GM18861 (cell line): ENCODE results near the gene SORCS2.

ENCODE experiments used
- ATAC-seq: cut with Tn5 transposase; IDR thresholded peaks from one replicate; pipeline ENCODE4 v1.9.1; 2021; ENCODE audit not compliant: unreplicated experiment

SORCS2 gene

GRCh38 chr4:7516096-7516772 lies 323.9 kb downstream of the SORCS2 start:
- no peak for ATAC-seq

DNA sequence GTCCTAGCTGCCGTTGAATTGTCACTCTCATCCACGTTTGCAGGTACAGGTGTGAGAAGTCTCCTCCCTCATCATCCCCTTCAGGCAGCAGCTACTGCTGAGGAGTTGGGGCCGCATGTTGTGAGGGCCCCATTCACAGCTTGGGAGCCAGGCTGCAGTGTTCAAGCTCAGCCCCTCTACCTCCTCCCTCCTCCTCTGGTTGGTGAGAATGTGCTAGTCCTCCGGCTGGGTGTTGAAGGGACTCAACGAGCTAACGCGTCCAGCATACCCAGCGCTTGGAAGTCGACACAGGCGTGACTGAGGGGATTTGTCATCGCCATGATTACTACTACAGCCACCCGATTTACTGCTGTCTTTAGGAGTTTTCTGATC lies 324.4 kb downstream of the SORCS2 start:
- no peak for ATAC-seq

GRCh38 chr4:7518871-7519637 lies 326.7 kb downstream of the SORCS2 start:
- ATAC-seq, result no peak

- no peak for ATAC-seq
These were observed 327.5 kb downstream of the SORCS2 start for GRCh38 chr4:7519638-7520376.

DNA sequence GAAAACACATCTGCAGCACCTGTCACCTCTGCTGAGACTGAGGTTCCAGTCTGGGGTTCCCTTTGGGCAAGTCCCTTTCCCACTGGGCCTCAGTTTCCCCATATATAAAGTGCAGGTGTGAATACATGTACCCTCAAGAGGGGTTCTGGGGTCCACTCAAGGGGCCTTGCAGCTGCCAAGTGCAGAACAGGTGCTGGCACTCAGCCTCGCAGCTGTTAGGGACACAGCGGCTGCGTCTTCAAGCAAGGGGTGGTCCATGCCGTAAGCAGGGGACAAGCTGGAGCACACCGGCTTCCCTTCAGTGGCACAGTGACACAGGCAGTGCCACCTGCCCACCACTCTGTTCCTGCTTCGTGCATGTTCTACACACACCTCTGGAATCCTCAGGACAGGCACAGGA lies 329.3 kb downstream of the SORCS2 start:
- ATAC-seq, result no peak

GRCh38 chr4:7522452-7523220 lies 330.3 kb downstream of the SORCS2 start:
- ATAC-seq, result no peak

DNA sequence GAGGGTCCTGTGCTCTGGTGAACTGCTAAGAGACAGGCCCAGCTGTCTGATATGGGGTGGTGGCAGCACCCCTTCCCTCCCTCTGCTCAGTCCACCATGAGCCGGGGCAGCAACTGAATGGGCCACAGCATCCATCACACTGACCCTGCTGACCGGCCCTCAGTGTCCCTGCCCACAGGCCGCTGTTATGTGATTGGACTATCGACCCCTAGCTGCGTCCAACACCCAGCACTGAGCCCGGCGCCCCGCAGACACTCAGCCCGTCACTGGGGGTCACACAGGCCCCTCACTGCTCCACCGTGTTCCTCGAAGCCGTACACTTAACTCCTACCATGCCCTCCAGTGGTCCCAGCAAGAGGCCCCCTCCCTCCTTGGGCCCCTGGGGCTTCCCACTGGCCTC lies 331.2 kb downstream of the SORCS2 start:
- ATAC-seq, result no peak

GRCh38 chr4:7524064-7524682 lies 331.8 kb downstream of the SORCS2 start:
- no peak for ATAC-seq

DNA sequence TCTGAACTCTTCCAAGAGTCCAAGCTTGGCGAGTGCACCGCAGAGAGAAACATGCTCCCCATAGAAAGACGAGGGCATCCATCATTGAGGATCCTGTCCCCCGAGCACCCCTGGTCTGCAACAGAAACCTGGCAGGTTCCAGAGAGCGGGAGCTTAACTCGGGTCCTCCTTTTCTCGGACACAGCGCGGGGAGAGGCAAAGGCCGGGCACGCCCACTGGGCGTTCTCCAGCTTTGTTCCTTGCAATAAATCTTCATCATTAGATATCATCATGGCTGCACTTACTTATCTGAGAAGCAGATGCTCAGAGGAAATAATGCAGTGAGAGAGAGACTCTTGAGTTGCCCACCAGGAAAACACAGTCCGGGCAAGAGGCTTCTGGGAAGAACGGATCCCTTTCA lies 332.5 kb downstream of the SORCS2 start:
- no peak for ATAC-seq

DNA sequence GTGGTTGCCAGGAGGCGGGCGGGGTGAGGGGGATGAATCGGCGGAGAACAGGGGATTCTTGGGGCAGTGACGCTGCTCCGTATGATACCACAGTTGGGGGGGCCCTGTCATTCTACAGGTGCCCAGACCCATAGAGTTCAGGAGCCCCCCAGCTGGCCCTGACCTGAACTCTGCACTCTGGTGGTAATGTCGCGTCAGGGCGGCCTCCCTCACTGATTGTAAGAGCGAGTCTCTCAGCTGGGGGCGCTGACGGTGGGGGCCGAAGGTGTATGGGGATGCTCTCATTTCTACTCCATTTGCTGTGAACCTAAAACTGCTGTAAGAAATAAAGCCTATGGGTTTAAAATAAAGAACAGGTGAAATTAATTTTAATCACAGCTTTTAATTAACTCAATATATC lies 334.2 kb downstream of the SORCS2 start:
- no peak for ATAC-seq

DNA sequence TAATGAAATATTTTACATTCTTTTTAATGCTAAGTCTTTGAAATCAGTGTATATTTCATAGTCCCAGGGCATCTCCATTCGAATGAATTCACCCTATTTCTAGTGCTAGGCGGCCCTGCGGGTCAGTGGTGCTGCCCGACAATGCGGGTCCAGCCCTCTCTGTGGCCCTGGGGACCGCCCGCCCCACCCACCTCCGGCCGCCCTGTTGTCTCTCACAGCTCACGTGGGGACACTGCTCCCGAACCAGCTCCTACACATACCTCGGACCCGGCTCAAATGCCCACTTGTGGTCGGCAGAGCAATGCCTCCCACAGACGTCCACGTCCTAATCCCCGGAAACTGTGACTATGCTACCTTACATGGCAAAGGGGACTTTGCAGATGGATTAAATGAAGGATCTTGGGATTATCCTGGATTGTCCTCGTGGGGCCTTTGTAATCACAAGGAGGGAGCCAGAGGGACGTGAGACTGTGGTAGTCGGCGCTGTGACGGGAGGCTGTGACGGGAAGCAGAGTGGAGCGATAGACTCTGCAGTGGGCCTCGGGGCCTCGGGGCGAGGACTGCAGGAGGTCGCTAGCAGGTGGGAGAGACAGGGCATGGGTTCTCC lies 334.7 kb downstream of the SORCS2 start:
- no peak for ATAC-seq

DNA sequence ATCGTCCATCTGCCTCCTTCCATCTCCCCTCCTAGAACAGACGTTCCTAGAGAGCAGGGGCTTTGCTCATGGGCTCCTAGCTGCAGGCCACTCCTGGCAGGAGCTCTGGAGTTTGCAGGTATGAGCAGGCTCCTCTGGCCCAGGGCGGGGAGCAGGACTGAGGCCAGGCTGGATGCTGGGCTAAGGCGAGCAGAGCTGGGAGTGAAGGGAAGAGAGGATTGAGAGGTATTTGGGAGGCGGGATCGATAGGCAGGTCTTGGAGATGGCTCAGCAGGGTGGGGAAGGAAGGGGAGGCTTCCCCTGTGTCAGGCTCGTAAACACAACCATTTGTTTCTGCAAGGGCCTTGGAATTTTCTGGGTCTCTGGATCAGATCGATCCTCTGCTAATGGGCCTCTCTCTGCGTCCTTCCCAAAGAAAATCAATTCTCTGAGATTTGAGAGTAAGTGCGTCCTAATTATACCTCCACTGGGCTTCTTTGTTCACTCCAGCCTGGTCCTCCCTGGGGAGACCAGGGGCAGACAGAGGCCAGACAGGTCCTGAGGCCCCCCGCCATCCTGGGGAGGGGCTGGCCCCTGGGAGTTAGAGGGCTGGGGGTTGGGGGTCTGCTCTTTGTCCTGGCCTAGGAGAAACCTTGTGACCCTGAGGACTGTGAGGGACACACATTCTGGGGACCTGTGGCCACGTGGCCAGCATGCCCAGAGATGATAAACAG lies 337.2 kb downstream of the SORCS2 start:
- ATAC-seq, result no peak

- ATAC-seq, result no peak
These were observed 337.7 kb downstream of the SORCS2 start for GRCh38 chr4:7530082-7530481.

DNA sequence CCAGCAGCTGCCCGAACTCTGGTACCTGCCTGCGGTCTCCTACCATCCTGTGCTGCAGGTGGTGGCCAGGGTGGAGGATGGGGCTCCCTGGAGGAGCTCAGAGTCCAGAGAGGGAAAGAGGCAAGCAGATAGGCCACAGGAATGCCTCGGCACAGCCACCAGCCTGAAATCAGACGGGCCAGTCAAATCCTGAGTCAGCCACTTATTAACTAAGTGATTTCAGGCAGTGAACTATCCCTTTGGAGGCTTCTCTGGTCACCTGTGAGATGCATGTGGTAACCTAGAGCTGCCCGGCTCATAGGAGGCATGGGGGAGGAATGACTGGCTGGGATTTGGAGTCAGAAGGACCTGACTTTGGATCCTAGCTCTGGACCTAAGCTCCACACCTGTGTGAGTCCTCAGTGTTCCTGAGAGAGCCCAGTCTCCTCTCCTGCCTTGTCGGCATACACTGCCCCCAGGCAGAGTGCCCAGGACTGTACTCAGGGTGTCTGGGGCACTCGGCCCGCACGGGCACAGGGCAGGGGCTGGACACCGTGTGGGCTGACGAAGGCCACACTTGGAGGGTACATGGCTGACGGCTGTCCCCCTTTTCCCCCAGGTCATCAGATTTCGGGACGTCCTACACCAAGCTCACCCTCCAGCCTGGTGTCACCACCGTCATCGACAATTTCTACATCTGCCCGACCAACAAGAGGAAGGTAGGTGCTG lies 338.7 kb downstream of the SORCS2 start:
- no peak for ATAC-seq

GRCh38 chr4:7531640-7531994 lies 339.3 kb downstream of the SORCS2 start:
- no peak for ATAC-seq

DNA sequence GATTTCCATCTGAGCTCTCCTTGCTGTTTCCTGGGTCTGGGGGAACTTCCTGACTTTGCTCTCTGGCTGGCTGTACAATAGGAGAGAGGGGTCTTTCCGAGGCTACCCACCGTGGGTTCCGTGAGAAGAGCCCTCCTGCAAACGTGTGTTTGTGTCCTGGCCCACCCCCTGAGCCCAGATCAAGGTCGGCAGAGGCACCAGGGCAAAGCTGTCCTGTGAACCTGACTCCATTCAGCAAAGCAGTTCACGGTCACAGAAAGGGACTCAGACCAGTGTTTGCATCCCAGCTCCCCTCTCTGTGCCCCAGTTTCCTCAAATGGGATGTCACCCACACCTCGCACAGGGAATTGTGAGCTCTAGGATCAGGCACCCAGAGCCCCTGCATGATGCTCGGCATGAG lies 339.7 kb downstream of the SORCS2 start:
- no peak for ATAC-seq

DNA sequence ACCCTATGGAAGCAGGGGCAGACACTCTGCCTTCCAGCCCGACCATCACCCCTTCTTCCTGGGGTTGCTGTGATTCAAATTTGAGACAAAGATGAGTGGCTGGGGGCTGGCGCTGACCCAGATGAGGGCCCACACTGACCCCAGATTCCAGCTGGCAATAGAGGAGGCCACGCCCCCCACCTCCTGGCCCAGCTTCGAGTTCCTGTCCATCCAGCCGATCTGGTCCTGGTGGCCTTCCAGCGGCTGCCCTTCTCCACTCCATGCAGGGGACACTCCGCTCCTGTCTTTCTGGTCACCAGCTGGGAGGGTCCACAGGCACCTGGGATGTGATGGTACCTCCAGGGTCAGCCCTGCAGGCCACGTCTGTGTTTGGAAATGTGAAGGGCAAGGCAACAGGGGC lies 340.9 kb downstream of the SORCS2 start:
- ATAC-seq, result no peak

GRCh38 chr4:7535094-7535493 lies 342.8 kb downstream of the SORCS2 start:
- no peak for ATAC-seq

GRCh38 chr4:7535619-7536018 lies 343.3 kb downstream of the SORCS2 start:
- ATAC-seq, result no peak
